Esophagus muscularis mucosa (tissue), 4 donors: ENCODE data around the gene SERINC3. TPM values are rescaled to one million over a fixed set of nuclear protein-coding genes. Genes with fewer than 3 reads are reported as not detected.
A peak's percentile ranks its signal among the peaks of the same experiment; 100 is the strongest.

ENCODE experiments used
- DNase-seq: peaks from one replicate; pipeline ENCODE4 v3.0.0-alpha.2; 2017; ENCODE audit errors: extremely low spot score
- H3K27ac ChIP-seq, 4 donors: fragments of 200-600 bp; sonication (generic); replicated peaks in 1 of 4; 1 replicate in 3 of 4; 2 replicates in 1 of 4; pipeline ENCODE4 v1.5.1; 2016 to 2019; ENCODE audit warnings: mild to moderate bottlenecking in 1 of 4
- H3K27me3 ChIP-seq, 4 donors: fragments of 200-600 bp; sonication (generic); one replicate each; pipeline versions ENCODE4 v1.5.1 to v1.6.0; 2016 to 2019
- H3K36me3 ChIP-seq, 4 donors: fragments of 200-600 bp; sonication (generic); one replicate each; pipeline ENCODE4 v1.5.1; 2016 to 2019
- H3K4me1 ChIP-seq, 4 donors: fragments of 200-600 bp; sonication (generic); one replicate each; pipeline ENCODE4 v1.5.1; 2016 to 2019
- H3K4me3 ChIP-seq, 4 donors: fragments of 200-600 bp; sonication (generic); 1 replicate in 2 of 4; 2 replicates in 2 of 4; pipeline ENCODE4 v1.5.1; 2016 to 2019; ENCODE audit warnings: mild to moderate bottlenecking in 4 of 4, moderate library complexity in 1 of 4
- H3K9me3 ChIP-seq, 4 donors: fragments of 200-600 bp; sonication (generic); 1 replicate in 3 of 4; 2 replicates in 1 of 4; pipeline ENCODE4 v1.5.1; 2016 to 2019
- EP300 ChIP-seq: sonication (generic); formaldehyde crosslinking; IDR thresholded peaks from one replicate; pipeline ENCODE4 v1.6.1; 2017; ENCODE audit warnings: antibody characterized with exemption
- POLR2A ChIP-seq: fragments of 450-650 bp; IDR thresholded peaks from one replicate; pipeline ENCODE4 v1.6.1; 2017; ENCODE audit warnings: antibody characterized with exemption, moderate library complexity, mild to moderate bottlenecking, low read depth
- POLR2AphosphoS5 ChIP-seq, 2 donors: sonication (generic); formaldehyde crosslinking; IDR thresholded peaks; one replicate each; pipeline ENCODE4 v1.6.1; 2017; ENCODE audit warnings: antibody characterized with exemption in 2 of 2
- WGBS: methylation state at CpG from one replicate; pipeline ENCODE4 v1.1.5; 2018; 5-methylcytosine and 5-hydroxymethylcytosine counted together
- intact Hi-C: fragments of 100-400 bp; cut with DNase I; formaldehyde crosslinking; loops from one replicate; pipeline ENCODE4 v1.15.1; 2023
- total RNA-seq, 4 donors: library from RNA; depleted of rRNA; stranded (reverse); fragments of >200 nt; gene quantifications; one replicate each; pipeline versions ENCODE4 v1.1.0 to v1.2.1, GENCODE V29; 2016
- TF ChIP-seq, protein P1 (sequence below), 3 experiments: fragments of 200-600 bp in 2 of 3; fragments of 450-650 bp in 1 of 3; sonication (generic) in 2 of 3; IDR thresholded peaks; one replicate each; pipeline ENCODE4 v1.5.1; 2017 to 2019; ENCODE audit warnings: antibody characterized with exemption in 3 of 3, mild to moderate bottlenecking in 2 of 3, moderate library complexity in 1 of 3

The SERINC3 gene
- total RNA-seq, 4 donors from 2014 or later: 121 to 175 (median 138) TPM

DNA sequence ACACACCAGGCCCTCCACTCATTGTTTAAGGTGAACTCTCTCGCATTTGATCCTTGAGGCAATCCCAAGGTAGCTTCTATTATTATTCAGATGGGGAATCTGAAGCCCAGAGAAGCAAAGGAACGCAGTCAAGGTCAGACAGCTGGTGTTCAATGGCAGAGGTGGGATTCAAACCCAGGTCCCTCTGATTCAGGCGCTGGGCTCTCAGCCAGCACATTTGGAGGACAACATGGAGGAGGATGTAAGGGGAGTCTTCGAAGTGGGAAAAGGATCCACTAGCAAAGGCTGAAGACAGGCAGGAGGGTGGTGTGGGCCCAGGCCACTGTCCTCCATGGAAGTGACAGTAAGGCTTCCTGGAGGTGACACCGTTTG is 60.1 kb downstream of the SERINC3 start:
- H3K4me3 ChIP-seq: no peak overlapping the region
- no peaks in the 10 kb centered on the region for H3K36me3 ChIP-seq
- no peaks in the 10 kb centered on the region for H3K9me3 ChIP-seq
- TF ChIP-seq POLR2A: no peak
- no peak for TF ChIP-seq POLR2AphosphoS5 (IDR thresholded peaks at IDR 0.05)
- no peak for TF ChIP-seq EP300
- TF ChIP-seq, protein P1, sequence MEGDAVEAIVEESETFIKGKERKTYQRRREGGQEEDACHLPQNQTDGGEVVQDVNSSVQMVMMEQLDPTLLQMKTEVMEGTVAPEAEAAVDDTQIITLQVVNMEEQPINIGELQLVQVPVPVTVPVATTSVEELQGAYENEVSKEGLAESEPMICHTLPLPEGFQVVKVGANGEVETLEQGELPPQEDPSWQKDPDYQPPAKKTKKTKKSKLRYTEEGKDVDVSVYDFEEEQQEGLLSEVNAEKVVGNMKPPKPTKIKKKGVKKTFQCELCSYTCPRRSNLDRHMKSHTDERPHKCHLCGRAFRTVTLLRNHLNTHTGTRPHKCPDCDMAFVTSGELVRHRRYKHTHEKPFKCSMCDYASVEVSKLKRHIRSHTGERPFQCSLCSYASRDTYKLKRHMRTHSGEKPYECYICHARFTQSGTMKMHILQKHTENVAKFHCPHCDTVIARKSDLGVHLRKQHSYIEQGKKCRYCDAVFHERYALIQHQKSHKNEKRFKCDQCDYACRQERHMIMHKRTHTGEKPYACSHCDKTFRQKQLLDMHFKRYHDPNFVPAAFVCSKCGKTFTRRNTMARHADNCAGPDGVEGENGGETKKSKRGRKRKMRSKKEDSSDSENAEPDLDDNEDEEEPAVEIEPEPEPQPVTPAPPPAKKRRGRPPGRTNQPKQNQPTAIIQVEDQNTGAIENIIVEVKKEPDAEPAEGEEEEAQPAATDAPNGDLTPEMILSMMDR (IDR thresholded peaks at IDR 0.05): no peak
- H3K27me3 ChIP-seq: no peaks in the 10 kb centered on the region
- no peaks in the 10 kb centered on the region for H3K4me1 ChIP-seq
- no peak overlapping the region for H3K27ac ChIP-seq
- DNase-seq: no peak
- WGBS: 79% methylated on average over 5 of the region's 5 CpGs
- intact Hi-C loops: loop anchor here (5.0 kb wide), 1 partner anchor 69 kb away; no protein-coding TSS in a partner anchor

DNA sequence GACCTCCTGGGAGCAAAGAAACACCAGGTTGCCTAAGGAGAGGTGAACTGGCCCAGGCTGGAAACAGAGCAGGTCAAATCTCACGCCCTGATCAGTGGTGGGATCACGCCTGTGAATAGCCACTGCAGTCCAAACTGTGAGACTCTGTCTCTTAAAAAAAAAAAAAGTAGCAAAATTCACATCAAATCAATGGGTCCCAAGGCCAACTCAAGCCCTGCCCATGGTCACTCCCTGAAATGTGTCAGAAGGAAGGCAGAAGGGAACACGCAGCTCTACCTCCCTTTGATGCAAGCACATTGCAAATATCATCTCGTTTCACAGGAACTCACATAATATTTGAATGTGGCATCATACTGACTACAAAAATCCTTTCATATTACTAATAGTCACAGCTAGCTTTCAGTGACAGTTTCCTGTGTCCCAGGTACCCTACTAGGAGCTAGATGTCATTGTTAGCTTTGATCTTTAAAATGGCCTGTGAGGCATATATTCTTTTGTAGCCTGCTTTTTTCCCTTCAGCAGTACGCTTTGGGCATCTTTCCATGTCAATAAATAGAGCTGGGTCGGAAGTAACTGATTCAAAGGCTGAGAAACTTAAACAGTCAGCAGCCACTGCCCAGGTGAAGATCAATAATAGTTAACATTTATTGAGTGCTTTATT is 60.6 kb downstream of the SERINC3 start:
- Histone ChIP-seq H3K36me3 (no peaks in the 10 kb centered on the region), H3K27me3 (no peaks in the 10 kb centered on the region), H3K27ac (no peak overlapping the region), H3K4me3 (no peak overlapping the region), H3K4me1 (no peaks in the 10 kb centered on the region), H3K9me3 (no peaks in the 10 kb centered on the region)
- WGBS: 78% methylated on average over 6 of the region's 6 CpGs
- no peak for DNase-seq
- intact Hi-C loops: loop anchor here (5.0 kb wide), 1 partner anchor 69 kb away; no protein-coding TSS in a partner anchor
- TF ChIP-seq POLR2A (no peak), POLR2AphosphoS5 (IDR thresholded peaks at IDR 0.05) (no peak), EP300 (no peak)
- TF ChIP-seq, protein P1 (IDR thresholded peaks at IDR 0.05): no peak

DNA sequence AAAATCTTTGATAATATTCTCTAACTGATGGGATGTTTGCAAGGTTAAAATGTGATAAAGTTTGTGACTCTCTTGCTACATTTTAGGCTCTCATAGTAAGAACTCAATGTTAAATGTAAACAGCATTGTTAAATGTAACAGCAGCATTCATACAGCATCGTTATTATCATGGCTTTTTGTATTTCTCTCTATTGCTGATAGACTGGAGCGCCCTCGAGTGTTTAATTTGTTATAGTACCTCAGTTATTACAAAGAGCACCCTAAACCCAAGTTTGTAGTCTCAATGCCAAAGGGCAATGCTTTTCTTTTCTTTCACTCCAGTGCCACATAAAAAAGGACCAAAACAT is 61.1 kb downstream of the SERINC3 start:
- no peaks in the 10 kb centered on the region for H3K9me3 ChIP-seq
- DNase-seq: no peak
- no peak overlapping the region for H3K4me3 ChIP-seq
- no peaks in the 10 kb centered on the region for H3K27me3 ChIP-seq
- WGBS: 33% methylated on average over 3 of the region's 3 CpGs
- H3K27ac ChIP-seq: no peak overlapping the region
- no peaks in the 10 kb centered on the region for H3K4me1 ChIP-seq
- no peaks in the 10 kb centered on the region for H3K36me3 ChIP-seq
- TF ChIP-seq POLR2A (no peak), EP300 (no peak)
- TF ChIP-seq, protein P1 (IDR thresholded peaks at IDR 0.05): peak; percentile 7 to 28 (median 24)
- intact Hi-C loops: loop anchor here (5.0 kb wide), 1 partner anchor 68 kb away; no protein-coding TSS in a partner anchor

DNA sequence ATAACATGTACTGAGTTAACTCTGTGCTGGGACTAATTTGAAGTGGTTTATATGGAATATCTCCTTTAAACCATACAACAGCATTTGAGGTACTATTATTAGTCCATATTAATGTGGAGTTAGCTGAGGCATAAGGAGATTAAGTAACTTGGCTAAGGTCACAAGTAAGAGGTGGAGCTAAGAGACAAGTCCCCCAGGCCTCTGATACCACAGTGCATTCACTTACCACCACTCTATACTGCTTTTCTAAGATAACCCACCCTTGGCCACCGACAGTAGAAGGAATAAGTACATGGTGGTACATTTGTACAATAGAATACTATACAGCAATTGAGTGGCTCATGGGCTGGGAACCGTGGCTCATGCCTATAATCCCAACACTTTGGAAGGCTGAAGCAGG is 62.6 kb downstream of the SERINC3 start:
- intact Hi-C loops: no loop called here
- no peak for TF ChIP-seq EP300
- TF ChIP-seq, protein P1 (IDR thresholded peaks at IDR 0.05): no peak
- no peak for TF ChIP-seq POLR2AphosphoS5 (IDR thresholded peaks at IDR 0.05)
- no peak for TF ChIP-seq POLR2A
- Histone ChIP-seq H3K36me3 (no peaks in the 10 kb centered on the region), H3K9me3 (no peaks in the 10 kb centered on the region), H3K4me1 (no peaks in the 10 kb centered on the region), H3K4me3 (no peak overlapping the region), H3K27ac (no peak overlapping the region), H3K27me3 (no peaks in the 10 kb centered on the region)
- no peak for DNase-seq
- 86% methylated on average over 2 of the region's 2 CpGs for WGBS

DNA sequence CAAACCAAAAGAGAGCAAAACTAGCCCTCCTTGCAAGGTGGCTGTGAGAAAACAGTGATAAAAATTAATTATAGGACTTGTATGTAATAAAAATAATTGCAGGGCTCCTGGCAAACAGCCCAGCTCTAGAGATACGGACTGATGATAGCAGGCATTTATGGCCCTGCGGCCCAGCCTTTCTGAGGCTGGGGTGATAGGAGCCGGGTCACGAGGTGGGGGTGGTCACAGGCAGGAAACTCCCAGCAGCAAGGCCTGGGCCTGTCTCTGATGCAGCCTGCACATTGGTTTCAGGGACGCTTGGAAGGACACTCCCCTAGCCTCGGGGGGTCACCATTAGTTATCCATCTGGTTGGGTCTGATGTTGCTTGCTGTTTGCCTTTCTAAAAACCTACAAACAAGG is 64.9 kb downstream of the SERINC3 start:
- Histone ChIP-seq H3K27me3 (no peaks in the 10 kb centered on the region), H3K9me3 (no peaks in the 10 kb centered on the region), H3K36me3 (no peaks in the 10 kb centered on the region), H3K27ac (no peak overlapping the region), H3K4me3 (no peak overlapping the region), H3K4me1 (no peaks in the 10 kb centered on the region)
- no peak for TF ChIP-seq POLR2A
- no peak for DNase-seq
- 73% methylated on average over 5 of the region's 6 CpGs for WGBS
- intact Hi-C loops: no loop called here
